Activated CD4-positive, alpha-beta T cell treated with anti-CD3 and anti-CD28 coated beads, Interleukin-2, Interleukin-6, amounts not matched to agents 100 ng/mL and 50 ng/mL, durations not matched to agents 16 hours and 8 hours (primary cell): Measurements from ENCODE around the gene ANXA11.
"Not testable (repeated sequence)": the region's sequence is repeated elsewhere in the genome, so short reads cannot be mapped to it uniquely, and the experiment has no call there.

Experiments used
- DNase-seq: peaks from one replicate; pipeline ENCODE4 v3.0.0-alpha.2; 2020

Gene ANXA11

DNA sequence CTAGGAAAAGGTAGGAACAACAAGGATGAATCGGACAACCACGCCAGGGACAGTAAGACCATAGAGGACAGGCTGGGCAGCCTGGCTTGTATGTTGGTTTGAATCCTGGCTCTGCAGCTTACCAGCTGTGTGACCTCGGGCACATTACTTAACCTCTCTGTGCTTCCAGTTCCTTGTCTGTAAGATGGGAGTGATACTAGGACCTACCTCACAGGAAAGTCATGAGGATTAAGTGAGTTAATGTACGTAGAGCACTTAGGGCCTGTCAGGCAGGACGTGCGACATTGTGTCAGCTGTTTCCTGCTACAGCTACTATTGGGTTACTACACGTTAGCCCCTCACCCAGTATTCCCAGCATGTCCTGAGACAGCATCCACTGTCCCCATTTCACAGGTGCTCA is 40.7 kb downstream of the ANXA11 start:
- DNase-seq = no peak

DNA sequence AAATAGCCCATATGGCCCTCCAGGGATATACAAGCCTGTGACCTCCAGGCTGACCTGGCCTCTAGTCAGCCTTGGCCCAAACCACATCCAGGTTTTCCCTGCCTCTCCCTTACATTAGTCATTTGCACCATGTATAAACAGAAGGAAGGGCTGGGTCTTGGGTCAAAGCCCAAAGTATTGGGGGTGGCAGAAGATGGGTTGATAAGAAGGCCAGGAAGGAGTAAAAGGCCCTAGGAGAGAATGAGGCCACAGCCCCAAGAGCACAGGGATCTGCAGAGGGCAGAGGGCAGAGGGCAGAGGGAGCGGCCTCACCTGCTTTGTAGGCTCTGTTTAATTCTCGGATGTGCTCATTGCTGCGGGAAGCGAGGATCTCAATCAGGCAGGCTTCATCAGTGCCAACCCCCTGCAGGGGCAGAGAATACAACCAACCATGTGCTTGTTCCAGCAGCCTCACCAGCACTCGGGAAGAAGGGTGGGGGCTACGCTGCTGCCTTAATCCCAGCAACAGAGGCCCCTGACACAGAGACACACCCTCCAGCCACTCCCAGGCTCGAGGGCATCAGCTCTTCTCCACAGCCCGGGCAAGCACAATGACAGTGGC is 41.5 kb downstream of the ANXA11 start:
- DNase-seq = no peak

DNA sequence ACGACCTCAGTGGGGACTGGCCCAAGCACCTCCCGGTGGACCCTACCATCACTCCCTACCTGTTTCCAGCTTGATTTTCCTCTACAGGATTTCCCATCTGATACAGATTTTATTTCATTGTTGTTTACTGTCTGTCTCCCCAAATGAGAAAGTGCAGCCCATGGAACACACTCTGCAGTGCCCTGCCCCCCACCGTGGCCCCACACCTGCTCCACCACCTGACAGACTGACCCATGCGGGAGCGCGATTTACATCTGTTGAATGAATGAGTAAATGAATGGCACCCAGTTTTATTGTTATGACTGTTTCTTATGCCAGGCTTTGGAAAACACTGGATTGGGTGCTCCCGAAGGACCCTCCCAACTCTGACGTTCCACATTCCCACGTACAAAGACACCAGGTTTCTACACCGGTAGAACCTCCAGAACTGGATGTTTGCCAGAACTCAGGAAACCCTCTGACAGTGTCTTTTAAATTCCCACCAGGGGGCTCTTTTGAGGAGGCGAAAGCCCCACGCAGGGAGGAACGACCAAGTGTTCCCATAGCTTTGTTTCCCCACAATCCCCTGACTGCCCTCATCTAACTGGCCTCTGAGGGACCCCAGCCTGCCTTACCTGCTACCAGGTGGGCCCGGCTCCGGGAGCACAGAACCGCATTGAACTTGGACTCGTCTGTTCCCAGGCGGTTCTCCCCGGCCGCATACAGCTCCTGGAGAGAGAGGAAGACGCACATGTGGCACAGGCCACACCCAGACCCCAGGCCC is 43.8 kb downstream of the ANXA11 start:
- no peak for DNase-seq

DNA sequence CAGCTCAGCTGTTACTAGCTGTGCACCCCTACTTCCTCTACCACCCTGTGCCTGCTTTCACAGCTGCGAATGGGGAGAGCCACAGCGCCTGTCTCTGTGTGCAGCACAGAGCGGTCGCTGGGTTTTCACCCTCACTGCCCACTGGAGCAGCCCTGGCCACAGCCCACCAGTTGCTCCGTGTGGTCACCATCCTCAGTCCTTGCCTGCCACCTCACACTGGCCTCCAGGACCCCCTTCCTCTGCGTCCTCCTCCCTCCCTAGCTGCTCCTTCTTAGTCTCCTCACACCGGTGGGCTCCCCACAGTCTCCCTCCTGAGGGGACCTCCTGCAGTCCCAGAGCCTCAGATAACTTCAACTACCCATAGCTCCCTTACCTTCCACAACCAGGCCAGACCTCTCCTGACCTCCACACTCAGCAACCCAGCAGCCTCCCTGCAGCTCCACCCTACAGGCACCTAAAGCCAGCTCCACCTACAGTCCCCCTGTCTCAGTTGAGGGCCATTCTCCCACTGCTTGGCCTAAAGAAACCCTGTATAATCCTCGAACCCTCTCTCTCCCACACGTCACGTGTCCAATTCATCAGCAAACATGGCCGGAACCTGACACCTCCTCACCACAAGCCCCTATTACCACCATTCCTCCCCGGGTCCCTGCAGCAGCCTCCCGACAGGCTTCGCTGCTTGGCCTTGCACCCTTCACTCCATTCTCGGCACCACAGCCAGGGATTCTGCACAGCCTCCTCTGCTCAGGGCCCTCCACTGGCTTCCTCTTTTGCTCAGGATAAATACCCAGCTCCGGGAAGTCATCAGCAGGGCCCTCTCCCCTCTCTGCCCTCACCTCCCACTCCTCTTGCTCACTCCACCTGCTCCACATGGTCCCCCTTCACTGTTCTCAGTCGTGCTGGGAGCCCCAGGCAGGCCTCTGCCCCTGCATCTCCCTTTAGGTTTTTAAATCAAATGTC is 44.7 kb downstream of the ANXA11 start:
- no peak for DNase-seq

DNA sequence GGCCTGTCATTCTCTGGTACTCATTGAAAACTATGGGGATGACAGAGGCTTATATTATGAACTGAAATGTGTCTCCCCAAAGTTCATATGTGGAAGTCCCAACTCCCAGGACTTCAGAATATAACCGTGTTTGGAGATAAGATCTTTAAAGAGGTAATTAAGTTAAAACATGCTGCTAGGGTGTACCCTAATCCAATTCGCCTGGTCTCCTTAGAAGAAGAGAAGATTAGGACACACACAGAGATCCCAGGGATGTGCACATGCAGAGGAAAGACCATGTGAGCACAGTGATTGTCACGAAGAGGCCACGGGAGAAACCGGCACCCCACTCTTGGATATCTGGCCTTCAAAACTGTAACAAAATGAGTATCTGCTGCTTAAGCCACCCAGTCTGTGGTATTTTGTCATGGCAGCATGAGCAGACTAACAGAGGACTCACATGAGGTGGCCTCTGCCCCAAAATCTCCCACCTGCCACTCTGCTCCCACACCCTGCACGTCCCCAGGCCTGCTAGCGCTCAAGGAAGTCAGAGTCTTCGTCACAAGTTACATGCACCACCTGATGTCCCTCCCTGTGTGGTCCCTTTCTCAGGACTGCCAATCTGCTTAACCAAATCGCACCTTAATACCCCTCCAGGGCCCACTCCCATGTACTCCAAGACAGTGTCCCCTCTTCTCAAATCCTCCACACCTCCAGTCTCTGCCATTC is 46.0 kb downstream of the ANXA11 start:
- no peak for DNase-seq

DNA sequence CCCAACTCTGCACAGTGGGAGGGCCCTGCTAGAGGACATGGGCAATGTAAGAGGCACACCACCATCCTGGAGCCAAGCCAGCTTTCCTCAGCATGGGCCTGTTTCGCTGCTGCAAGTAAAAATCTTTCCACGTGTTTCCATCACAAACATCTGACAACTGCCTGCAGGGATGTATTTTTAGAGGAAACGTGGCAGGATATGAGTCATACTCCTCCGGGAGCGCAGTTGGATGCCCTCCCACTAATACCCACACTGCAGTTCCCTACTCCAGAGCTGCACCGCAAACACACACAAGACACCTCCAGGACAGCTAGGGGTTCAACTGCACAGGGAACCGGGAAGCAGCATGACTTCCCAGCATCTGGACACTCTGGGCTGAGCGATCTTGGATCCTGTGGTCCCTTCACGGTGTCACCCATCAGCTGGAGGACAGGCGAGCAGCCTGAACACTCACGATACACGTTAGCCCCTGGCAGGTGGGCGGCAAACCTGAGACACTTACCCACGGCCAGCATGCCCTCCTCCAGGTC is 46.7 kb downstream of the ANXA11 start:
- DNase-seq = no peak

DNA sequence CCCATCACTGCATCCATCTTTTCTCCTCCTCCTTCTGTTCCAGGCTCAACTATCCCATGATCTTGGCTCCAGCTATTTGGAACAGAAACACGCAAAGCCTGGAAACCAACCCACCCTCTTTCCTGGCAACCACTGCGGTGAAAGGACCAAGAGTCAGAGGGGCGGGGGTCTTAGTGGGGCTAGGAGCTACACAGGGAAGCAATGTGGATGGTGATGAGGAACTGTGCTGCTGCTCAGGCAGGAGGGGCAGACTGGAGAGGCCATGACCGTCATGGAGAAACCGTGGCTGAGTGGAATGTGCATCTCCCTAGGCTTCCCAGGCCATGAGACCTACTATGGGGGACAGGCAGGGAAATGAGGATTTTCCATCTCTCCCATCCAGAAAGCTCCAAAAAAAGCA is 47.2 kb downstream of the ANXA11 start:
- DNase-seq = no peak

DNA sequence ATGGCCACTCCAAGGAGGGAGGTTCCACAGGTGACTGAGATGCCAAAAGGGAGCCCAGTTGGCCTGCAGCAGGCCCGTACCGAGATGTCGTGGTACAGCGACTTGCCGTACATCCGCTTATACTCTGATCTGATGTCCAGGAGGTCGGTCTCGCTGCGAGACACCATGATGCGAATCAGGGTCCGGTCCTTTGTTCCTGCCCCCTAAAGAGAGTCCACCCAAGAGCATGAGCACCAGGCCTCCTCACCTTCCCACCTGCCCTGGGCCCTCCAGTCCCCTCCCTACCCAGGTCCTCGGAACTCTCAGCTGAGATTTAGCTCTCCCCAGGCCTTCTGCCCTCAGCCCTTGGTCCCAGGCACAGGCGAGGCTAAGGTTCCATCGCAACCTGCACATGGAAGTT is 47.8 kb downstream of the ANXA11 start:
- no peak for DNase-seq

DNA sequence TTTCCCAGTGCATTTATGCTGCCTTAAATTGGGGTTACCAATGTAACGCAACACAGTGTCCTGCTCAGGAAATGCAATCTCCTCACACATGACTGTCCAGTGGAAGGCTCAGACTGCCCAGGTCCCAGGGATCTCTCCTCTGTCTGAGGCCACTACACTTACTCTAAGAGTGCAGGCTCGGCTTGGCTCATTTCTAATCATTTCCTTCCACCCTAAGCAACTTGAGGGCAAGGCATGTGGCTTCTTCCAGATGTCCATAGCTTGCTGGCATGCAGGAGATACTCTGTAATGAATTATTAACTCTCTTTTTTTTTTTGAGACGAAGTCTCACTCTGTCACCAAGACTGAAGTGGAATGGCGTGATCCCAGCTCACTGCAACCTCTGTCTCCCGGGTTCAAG is 49.1 kb downstream of the ANXA11 start:
- DNase-seq = no peak

DNA sequence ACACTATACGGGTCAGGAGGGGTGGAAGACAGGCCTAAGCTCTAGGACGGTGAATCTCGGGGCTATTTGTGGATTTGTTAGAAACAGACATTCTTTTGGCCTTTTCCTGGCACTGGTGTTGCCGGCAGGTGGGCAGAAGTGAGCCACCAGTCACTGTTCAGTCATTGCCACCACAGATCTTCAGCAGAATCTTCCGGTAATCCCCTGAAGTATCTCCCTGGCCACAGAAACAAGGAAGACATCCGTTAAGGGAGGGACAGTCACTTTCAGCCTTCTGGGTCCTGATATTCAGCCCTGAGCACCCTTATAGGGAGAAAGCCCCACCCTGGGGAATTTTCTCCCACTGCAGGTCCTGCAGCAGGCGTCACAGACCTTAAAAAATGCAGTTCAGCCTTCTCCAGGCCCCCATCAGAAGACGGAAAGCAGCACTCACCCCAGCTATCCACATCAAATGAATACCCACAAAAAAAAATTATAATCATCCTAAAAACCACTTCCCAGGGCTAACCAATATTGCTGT is 49.6 kb downstream of the ANXA11 start:
- DNase-seq = no peak

DNA sequence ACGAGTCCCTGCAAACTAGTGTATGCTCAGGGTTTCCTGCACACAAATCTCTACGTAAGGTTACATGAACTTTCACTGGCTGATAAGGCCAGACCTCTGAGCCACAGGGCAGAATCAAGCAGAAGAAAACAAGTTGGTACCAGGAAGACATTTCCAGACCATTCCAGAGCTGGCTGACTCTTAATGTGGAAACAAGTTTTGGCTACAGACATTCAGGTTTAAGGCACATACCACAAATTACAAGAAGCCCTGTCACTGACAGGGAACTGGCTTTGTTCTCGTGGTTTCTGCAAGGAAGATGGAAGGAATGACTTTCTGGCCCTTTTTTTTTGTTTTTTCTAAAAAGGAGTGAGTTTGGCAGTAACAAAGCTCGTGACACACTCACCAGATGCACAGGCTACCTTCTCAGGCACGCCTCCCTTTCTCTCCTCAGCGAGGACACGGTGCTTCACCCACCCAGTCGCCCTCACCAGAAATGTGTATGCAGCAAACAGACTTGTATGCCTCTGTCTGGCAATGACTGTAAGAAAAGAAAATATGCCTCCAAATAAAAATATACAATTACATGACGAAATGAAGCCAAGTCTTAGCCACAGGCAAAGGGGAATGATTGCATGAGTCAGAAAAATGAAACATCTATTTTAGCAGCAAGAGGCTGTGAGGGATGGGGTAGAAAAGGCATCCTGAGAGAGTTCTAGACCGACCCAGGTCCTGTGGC is 50.2 kb downstream of the ANXA11 start:
- DNase-seq = no peak

DNA sequence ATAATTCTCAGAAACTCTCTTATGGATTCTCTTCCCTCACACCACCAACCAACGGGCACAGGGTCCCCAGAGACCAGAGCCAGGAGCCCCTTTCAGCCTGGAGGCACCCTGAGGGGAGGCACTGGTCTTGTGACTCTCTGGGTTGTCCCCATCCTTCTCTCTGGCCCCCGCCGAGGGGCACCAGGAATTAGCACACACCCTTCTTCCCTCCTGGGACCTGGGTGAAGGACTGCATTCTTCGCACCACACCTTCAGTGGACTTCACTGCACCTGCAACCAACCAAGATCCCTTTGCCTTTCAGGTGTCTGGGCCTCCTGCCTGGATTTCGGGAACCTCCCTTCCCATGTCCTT is 50.7 kb downstream of the ANXA11 start:
- no peak for DNase-seq

DNA sequence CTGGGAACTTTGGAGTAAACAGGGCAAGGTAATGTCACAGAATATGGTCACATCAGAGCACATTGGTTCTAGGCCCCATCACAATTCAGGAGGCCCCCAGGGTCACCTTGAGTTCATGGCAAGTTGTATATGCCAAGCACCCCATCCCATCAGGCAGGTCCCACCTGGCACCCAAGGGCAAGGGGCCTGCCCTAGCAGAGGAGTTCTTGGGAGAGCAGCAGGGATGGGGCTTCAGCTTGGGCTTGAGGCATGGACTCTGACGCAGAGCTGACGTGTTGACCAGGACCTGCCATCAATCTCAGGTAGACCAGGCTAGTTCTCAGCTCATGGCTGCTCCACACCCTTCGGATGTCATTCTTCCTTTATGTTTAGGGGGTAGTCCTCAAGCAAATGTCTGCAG is 51.9 kb downstream of the ANXA11 start:
- DNase-seq = no peak

DNA sequence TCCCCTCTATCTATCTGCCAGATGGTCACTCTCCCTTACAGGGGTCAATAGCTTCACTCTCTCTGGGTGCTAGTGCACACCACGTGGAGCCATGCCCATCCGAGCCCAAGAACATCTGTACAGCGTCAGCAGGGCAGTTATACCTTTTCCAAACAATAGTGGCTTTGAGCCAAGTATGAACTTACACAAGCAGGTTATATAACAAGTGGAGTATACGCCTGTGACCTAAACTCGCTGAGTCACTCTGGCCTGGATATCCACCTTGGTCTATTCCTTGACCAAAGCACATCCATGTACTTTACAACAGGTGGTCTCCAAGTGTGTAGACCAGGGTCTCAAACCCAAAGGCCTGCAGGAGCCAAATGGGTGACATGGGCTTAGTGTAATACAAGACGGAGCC is 52.5 kb downstream of the ANXA11 start:
- DNase-seq = no peak

DNA sequence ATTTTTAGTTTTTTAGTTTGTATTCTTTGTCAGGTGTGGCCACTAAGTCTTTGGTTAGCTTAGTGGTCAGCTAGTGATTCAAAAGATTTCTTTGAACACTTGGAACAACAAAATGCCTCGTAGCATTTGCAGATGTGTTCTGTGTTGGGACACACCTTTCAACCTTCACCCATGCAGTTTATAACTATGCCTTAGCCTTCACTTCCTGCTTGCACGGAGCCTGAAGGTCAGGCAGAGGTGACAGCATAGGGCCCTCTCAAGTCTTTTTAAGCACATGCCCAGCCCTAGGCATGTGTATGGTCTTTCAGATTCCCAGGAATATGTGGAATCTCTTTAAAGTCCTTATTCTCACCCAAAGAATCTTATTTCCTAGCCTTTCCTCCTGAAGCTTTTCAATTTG is 55.2 kb downstream of the ANXA11 start:
- DNase-seq = no peak

DNA sequence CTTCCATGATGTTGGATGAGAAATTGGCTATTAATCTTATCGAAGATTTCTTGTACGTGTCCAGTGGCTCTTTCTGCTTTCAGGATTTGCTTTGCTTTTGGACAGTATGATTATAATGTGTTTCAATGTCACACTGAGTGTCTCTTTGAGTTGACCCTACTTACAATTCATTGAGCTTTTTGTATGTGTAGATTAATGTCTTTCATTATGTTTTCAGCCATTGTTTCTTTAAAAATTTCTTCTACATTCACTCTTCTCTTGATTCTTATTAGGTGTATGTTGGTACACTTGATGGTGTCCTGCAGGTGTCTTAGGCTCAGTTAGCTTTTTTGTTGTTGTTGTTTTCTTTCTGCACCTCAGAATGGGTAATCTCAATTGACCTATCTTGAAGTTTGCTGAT is 56.2 kb downstream of the ANXA11 start:
- no peak for DNase-seq

DNA sequence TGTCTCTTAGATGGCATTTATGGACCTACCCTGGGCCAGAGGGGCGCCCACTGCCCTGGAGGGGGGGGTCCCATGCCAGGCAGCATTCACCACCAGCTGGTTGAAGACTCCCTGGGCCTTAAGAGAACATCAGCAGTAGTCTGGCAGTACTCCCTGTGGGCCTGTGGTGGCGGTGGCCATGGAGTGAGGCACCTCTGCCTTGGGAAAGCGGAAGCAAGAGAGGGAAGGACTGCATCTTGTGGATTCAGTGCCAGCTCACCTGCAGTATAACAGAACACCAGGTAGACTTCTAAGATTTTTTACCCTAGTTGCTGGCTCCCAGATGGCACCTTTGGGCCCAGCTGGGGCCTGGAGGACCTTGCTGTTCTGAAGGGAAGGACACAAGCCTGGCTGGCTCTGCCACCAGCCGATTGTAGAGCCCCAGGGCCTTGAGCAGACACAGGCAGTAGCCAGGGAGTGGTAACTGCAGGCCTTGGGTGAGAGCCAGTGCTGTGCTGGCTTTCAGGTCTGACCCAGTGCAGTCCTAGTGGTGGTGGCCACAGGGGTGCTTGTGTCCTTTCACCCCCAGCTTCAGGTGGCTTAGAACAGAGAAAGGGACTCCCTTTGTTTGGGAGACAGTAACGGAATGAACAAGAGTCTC is 57.1 kb downstream of the ANXA11 start:
- no peak for DNase-seq

DNA sequence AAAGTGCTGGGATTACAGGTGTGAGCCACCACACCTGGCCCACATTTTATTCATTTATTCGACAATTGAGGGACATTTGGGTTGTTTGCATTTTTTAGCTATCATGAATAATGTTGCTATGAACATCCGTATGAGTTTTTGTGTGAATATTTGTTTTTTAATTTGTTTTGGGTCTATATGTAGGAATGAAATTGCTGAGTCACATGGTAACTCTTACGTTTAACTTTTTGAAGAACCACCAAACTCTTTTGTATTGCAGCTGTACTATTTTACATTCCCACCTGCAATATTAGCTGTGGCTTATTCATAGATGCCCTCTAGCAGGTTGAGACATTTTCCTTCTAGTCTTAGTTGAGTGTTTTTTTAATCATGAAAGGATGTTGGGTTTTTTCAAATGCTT is 58.4 kb downstream of the ANXA11 start:
- no peak for DNase-seq

DNA sequence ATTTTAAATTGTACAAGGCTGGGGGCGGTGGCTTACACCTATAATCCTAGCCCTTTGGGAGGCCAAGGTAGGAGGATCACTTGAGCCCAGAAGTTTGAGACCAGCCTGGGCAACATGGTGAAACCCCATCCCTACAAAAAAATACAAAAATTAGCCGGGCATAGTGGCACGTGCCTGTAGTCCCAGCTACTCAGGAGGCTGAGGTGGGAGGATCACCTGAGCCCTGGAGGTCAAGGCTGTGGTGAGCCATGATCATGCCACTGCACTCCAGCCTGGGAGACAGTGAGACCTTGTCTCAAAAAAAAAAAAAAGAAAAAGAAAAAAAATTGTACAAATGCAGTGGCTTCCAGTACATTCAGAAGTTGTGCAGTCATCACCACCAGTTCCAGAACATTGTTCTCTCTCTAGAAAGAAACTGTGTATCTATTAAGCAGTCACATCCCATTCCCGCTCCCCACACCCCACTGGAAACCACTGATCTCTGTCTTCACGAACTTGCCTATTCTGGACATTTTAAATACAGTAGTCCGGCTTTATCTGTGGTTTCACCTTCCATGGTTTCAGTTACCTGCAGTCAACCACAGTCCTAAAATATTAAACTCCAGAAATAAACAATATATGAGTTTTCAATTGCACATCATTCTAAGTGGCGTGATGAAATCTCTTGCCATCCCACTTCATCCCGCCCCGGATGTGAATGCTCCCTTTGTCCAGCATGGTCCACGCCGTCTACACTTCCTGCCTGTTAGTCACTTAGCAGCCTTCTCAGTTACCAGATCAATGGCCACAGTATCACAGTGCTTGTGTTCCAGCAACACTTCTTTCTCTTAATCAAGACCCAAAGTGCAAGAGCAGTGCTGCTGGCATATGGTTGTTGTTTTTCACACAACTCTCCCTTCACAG is 59.7 kb downstream of the ANXA11 start:
- not testable (repeated sequence) for DNase-seq

DNA sequence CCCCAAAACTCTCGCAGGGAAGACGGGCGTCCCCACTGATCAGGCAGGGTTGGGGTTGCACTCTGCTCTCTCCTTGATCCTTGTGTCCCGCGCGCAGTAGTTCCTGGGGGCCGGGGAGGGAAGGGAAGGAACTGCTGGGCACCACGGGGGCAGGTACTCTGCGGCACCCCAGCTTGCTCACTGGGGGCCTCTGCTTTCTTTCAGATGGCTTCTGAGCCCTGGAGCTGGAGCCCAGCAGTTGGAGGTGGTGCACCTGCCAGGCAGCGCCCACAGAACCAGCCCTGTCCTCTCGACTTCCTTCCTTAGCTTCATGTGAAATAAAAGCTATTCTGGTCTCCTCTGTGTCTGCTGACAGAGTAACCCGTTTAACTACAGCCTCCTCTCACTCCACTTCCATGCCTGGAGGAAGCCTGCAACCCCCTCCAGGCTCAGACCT is 60.6 kb downstream of the ANXA11 start:
- peak; percentile 24 for DNase-seq
